HG03342 (cell line): ENCODE results near the gene WHAMM.
"Not testable (repeated sequence)": the region's sequence is repeated elsewhere in the genome, so short reads cannot be mapped to it uniquely, and the experiment has no call there.

ENCODE experiments used
- ATAC-seq: cut with Tn5 transposase; IDR thresholded peaks from one replicate; pipeline ENCODE4 v1.9.1; 2021; ENCODE audit warnings: mild to moderate bottlenecking, moderate library complexity; ENCODE audit not compliant: unreplicated experiment

WHAMM gene

DNA sequence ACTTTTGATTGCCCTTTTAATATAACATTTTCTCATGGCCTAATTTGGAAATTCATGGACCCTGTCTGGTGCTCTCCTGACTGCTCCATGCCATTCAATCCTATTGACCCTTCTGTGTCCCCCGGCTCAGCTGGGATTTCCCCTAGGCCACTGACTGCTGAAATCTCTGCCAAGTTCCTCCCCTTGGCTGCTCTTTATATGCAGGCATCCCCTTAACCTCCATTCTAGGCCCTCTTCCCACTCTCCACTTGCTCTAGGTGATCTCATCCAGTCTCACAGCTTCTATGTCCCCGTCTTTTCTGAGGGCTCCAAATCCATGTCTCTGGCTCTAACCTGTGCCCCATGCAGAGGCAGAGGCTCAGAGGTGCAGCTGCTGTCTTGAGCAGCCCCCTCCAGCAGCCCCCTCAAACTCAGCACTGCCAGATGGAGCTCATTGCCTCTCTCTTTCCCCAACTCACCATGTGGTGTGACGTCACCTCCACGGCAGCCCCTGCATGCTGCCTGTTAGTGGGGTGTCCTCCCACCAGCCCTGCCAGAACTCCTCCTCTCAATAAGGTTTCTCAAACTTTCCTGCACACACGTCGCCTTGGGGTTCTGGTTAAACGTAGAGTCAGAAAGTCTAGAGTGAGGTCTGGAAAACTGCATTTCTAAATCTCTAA, 10.1 kb upstream of the WHAMM start:
- ATAC-seq: no peak

DNA sequence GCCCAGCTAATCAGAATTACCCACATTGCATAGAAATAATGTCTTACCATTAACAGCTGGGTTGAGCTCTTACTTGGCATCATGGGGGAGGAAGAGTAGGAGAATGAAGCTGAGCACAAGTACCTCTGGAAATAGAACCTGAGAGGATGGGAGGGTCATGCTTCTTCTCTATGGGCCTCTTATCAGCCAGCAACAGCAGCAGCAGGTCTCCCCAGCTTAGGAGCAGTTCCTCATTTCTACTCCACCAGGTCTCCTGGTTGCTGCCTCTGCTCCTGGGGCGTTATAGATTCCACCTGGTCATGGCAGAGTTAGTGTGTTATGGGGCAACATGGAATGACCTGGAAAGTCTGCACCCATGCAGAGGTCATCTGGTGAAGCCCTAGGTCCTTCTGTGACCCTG, 6.9 kb upstream of the WHAMM start:
- no peak for ATAC-seq

DNA sequence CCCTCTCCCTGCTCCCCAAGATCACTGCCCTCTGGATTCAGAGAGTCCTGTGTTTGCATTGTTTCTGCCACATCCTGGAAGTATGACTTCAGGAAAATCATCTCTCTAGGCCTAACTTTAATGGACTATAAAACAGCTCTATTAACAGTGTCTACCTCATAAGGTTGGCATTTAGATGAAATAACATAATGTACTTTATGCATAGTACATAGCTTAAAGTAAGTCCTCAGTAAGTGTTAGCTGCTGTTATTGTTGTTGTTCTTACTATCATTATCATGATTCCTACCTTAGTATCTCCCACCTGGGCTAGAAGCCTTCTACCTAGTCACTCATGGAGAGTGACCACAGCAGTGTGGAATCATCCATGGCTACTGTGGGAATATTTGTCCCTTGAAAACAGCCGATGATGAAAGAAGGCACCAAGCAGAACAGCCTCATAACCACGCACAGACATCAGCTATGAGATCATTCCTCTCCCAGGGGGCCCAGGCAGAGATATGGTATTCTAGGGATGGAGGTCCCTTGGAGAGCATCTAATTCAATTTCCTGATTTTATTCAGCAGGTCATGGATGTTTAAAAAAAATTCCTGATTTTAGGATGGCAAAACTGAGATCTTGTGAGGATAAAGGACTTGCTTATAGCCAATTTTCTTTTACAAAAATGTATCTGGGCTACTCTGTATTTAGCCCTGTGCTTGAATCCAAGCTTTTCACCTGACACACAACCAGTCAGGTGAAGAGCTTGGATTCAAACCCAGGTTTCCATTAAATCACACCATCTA, 5.4 kb upstream of the WHAMM start:
- no peak for ATAC-seq

DNA sequence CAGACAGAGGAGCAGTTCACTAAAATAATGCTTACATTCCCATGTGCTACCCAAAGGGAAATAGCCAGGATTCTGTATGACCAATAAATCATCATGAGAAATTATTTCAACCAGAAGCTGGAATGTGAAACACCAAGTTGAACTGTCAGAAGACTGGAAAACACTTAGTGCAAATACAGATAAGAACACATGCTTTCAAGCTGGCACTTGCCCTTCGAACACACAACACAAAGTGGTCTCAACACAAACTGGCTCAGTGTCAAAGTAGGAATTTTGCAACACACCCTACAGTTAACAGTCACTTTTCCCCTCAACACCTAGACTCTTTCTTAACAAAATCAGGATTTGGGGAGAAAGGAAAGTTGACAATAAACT, 4.9 kb upstream of the WHAMM start:
- no peak for ATAC-seq

DNA sequence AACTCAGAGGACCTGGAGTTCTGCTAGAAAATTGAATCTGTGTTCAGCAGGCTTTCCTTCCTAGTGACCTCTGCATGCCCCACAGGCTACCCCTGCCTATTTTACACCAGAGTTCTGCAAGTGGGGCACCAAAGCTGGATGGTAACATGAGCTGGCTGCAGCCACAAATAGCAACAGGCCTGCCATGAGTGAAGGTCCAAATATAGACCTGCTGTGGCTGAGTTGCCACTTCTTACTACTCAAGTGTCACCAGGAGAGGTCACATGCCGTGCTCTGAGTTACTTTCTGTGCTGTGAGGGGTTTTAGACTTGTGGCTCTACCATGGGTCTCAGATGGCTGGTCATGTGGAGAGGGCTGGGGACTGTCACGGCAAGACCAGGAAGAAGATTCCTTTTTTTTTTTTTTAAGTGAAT, 3.4 kb upstream of the WHAMM start, which contains the start of gene FSD2:
FSD2 (minus strand) TSS at position 76 of the 413 bp plus-strand sequence. CDS start 18,679 bp downstream, outside the sequence.
- peak; percentile 54 for ATAC-seq

DNA sequence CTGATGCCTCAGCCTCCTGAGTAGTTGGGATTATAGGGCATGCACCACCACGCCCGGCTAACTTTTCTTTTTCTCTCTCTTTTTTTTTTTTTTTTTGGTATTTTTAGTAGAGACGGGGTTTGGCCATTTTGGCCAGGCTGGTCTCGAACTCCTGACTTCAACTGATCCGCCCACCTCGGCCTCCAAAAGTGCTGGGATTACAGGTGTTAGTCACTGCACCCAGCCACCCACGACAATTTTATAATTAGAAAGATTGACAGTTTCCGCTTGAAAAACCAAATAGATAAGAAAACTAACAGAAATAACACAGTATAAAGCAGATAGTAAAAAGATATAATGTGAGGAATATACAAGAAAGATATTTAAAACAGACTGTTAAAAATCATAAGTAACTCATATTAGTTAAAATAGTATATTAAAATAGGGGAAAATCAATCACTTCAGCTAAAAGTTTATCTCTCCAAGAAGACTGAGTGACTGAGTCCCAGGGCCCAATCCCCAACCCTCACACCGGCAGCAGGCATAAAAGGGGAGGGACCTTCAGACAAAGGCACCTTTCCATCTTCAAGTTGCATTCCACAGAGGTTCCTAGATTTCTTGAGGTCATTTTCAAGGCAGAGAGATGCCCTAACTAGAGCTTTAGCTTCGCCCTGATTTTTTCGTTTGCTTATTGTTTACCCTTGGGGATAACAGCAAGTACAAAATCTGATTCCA, 1.4 kb upstream of the WHAMM start:
- no peak for ATAC-seq

DNA sequence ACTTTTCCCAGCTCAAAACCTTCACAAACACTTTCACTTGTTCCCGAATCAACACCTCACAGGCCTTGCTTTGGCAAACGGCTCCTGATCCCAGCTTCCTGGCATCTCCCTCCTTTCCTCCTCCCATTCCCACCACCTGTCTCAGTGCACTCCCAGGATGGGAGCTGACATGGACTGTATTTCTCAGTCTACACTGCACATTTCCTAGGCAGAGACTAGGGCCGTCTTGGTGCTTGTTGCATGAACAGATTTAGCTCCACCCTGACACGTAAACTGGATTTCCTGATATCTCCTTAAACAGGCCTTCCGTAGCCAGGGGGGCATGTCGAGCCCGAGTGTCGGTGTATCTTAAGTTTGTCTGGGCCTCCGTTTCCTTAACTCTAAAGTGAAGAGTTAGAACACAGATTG, 790 bp upstream of the WHAMM start:
- no peak for ATAC-seq

DNA sequence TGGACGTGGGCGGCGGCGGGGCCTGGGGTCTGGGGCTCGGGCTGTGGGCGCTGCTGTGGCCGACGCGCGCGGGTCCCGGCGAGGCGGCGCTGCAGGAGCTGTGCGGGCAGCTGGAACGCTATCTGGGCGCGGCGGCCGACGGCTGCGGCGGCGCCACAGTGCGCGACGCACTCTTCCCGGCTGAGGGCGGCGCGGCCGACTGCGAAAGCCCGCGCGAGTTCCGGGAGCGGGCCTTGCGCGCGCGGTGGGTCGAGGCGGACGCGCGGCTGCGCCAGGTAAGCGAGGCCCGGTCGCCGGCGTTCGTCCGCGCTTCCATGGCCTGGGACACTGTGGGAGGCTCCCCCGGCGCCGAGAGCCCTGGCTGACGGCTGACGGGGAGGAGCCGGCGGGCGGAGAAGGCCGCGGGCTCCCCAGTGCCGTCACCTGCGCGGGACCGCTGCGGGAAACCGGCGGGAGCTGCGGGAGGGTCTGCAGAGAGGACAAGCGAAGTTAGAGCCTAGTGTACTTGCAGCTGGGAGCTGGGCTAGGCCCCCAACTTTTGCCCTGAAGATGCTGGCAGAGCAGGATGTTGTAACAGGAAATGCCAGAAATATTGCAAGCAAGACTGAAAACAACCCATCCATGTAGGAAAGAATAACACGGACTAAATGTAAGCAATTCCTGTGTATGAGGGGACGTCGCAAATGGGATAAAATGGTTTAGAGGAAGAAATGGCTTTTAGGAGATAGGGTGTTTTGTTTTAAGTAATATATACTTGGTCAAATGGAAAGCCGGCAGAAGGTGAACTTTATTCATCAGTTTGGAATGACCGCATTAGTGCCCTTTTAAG, 847 bp downstream of the WHAMM start:
- ATAC-seq: peak; percentile 24

DNA sequence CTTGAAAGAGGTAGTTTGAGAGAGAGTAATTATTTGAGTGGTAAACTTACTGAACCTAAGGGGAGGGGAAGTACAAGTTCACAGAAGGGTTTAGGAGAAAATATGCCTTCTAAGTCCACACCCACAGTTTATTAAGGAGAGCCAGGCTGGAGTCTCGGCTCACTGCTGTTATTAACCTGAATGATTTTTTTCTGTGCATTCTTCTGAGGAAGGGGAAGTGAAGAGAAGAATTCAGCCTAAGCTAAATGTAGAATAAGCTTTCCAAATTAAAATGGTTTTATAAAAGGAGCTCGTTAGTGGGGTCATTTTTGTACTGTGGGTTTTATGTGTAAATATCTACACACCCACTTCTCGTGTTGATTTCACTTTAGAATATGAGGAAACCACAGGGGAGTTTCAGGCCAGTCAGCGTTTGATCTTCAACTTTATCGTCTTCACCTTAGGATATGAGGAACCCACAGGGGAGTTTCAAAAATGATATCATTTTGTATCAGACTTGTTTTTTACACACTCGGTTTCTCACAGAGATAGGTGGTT, 1.5 kb downstream of the WHAMM start:
- ATAC-seq: no peak

DNA sequence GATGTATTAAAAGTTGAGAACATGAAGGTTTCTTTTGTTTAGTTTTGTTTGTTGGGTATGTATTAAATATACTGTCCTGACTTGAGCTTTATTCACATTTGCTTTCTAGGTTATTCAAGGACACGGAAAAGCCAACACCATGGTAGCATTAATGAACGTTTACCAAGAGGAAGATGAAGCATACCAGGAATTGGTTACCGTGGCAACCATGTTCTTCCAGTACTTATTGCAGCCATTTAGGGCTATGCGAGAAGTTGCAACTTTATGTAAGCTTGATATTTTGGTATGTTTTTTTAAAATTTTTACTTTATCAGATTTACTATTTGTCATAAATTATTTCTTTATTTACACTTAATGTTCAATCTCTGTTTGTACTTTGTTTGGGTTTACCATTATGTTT, 3.6 kb downstream of the WHAMM start:
- no peak for ATAC-seq

DNA sequence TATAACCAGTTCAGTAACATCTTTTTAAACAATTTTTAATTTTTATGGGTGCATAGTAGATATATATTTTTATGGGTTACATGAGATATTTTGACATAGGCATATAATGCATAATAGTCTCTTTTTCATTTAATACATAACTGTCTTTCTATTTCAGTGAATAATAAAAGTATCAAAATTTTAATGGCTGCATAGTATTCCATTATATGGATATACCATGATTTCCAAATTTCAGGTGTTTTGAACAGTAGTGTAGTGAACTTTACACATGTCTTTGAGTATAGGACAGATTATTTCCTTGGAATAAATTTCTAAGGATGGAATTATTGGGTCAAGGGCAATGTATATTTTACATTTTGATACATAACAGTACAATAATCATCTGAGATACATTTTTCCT, 10.7 kb downstream of the WHAMM start:
- no peak for ATAC-seq

DNA sequence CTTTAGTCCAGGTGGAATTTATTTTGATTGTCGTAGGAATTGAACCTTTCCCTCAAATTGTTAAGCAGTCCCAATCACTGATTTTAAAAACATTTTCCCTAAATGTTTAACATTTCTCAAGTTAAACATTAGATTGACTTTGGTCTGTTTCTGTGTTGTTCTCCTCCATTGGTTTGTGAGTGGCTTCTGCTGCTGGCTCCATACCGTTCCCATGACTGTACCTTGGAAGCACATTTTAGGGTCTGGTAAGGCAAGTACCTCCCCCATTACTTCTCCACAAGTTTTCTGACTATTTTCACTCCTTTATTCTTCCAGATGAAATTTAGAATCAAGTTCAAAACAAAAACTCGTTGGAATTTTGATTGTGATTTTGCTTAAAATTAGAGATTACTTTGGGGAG, 12.0 kb downstream of the WHAMM start:
- not testable (repeated sequence) for ATAC-seq

DNA sequence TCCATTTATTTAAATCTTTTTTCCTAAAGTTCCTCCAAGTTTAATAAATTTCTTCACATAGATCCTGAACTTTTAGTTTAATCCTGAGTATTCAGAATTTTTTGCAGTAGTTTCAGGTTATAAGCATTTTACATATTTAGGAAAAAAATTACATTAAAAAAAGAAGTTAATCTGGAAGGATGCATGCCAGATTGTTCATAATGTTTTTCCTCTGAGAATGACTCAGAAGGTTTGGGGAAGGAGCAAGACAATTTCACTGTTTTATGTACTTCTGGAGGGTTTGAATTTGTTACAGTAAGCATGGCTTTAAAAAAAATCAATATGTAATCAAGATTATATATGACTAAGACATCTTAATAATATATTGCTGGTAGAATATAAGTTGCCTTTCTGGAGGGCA, 12.4 kb downstream of the WHAMM start:
- ATAC-seq: not testable (repeated sequence)

DNA sequence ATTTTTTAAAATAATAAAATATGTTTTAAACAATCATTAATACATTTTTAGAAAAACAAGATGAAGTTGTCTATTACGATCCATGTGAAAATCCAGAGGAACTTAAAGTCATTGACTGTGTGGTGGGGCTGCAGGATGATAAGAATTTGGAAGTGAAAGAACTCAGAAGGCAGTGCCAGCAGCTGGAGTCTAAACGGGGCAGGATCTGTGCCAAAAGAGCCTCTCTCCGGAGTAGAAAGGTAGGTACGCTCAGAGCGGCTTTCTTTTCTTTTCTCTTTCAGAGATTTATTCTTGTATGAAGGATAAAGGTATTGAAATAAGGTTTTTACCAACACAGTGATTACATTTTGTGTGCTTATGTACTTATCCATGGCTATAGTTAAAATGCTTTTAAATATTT, 13.6 kb downstream of the WHAMM start:
- ATAC-seq: no peak

DNA sequence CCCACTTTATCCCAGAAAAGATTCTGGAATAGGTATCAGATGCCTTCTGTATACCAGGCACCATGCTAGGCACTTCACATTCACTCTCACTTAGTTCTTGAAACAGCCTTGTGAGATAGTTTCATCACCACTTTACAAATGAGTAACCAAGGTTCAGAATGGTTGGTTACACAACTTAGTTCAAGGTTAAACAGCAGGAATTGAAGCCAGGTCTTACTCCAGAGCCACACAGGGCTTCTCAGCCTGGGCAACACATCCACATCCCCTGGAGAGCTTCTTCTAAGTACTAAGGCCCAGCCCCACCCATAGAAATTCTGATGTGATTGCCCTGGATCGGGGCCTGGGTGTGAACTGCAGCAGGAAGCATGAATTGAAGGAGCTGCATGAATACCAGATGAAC, 18.6 kb downstream of the WHAMM start:
- no peak for ATAC-seq

DNA sequence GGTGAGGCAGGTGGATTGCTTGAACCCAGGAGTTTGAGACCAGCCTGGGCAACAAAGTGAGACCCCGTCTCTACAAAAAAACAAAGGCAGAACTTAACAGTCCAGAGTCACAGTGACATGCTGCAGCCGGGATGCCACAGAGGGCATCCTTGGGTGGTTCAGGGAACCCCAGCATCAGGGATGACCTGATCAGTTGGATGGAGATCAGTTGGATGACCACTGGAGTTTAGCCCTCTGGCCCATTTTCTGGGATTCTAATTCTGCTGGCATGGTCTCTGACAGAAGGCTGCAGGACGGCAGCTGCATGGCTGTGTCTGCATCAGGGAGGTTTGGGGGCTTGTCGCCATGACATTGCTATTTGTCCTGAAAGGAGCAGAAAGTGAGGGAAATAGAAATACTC, 19.8 kb downstream of the WHAMM start:
- ATAC-seq: no peak

DNA sequence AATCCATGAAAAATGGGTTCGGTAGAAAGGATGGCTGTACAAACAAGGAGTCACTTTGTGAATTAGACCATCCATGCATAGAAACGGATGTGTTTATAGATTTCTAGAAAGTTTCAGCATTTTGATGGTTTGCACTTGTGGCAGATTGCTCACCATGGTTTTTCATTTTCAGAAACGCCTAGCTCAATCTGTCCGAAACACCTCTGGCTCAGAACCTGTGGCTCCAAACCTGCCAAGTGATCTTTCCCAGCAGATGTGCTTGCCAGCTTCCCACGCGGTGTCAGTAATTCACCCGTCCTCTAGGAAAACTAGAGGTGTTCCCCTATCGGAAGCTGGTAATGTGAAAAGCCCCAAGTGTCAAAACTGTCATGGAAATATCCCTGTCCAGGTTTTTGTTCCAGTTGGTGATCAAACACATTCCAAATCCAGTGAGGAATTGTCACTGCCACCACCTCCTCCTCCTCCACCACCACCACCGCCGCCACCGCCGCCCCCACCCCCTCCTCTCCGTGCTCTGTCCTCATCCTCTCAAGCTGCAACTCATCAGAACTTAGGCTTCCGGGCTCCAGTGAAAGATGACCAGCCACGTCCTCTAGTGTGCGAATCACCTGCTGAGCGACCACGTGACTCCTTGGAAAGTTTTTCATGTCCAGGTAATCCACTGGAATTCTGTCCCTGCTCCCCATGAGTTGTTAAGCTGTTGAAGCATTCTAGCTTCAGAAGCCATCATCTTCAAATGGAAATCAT, 21.2 kb downstream of the WHAMM start:
- no peak for ATAC-seq

DNA sequence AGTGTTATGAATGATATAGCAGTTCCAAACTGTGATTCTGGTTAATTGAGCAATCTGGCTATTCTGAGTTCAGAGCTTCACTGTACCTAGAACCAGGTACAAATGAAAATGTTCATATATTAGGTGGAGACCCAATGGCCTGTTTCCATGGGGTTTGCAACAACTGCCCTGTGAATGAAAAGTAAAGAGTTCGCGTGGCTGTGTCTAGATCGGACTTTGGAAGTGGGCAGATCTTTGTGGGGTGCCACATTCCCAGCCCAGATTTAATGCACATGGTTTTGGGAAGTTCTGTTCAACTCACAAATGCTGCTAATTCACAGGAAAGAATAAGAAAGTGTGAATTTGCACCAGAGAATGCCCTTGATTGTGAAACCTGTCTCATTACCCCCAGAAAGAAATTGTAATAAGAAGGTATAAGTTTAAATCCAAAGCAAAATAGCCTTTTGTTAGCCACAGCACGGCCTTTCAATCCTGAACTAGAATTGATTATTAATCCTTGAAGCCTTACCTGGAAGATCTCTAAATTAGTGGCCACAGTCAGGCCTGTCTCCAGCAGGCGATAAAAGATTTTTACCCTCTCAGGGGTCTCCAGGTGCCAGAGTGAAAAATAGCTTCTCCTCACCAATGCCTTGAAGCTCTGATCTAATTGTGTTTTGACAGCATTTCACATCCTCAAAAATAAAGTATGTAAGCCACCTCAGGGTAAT, 22.6 kb downstream of the WHAMM start:
- ATAC-seq: no peak

DNA sequence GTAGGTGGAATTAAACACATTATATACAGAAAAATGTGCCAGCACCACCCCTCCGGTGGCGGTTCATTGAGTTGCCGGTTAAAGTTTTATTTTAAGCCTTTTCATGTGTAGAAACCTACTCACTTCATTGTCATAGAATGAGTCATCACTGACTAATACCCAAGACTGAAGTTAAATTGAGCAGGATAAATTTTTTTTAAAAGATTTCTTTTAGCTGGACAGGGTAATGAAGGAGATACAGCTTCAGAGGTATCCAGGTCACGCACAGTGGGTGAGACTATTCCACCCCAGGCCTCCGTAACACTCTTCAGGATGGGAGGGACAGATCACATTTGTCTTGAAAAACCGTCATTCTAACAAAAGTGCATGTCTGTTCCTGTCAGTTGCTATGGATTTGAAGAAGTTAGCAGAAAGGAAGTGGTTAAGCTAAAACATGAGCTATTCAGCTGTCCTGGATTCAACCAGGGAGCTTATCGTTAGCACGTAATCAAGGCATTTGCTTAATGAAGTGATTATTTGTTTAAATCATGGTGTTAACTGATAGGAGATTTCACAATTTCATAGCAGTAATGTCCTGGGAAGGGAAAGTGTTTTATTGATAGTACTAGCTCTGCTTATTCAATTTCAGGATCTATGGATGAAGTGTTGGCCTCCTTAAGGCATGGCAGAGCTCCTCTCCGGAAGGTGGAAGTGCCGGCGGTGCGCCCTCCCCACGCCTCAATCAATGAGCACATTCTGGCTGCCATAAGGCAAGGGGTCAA, 23.4 kb downstream of the WHAMM start:
- peak; percentile 87 for ATAC-seq
